Suprapubic skin (tissue), 4 donors: Measurements from ENCODE around the gene FAM24B. TPM values are rescaled to one million over a fixed set of nuclear protein-coding genes. Genes with fewer than 3 reads are reported as not detected.

Source experiments
- DNase-seq, 2 donors: peaks; one replicate each; pipeline ENCODE4 v3.0.0-alpha.2; 2019; ENCODE audit warnings: low spot score in 2 of 2
- H3K27ac ChIP-seq: fragments of 200-600 bp; sonication (generic); one replicate; pipeline ENCODE4 v1.5.1; 2019
- H3K27me3 ChIP-seq: fragments of 200-600 bp; sonication (generic); one replicate; pipeline ENCODE4 v1.5.1; 2019
- H3K36me3 ChIP-seq: fragments of 200-600 bp; sonication (generic); one replicate; pipeline ENCODE4 v1.5.1; 2019
- H3K4me1 ChIP-seq: fragments of 200-600 bp; sonication (generic); one replicate; pipeline ENCODE4 v1.5.1; 2019
- H3K4me3 ChIP-seq: fragments of 200-600 bp; sonication (generic); one replicate; pipeline ENCODE4 v1.5.1; 2019; ENCODE audit warnings: mild to moderate bottlenecking
- H3K9me3 ChIP-seq: fragments of 200-600 bp; sonication (generic); one replicate; pipeline ENCODE4 v1.5.1; 2019
- CTCF ChIP-seq, 2 donors: fragments of 200-600 bp in 1 of 2; fragments of 450-650 bp in 1 of 2; sonication (generic) in 1 of 2; IDR thresholded peaks; one replicate each; pipeline ENCODE4 v1.5.1; 2016 to 2019; ENCODE audit warnings: antibody characterized with exemption in 2 of 2, mild to moderate bottlenecking in 1 of 2, moderate library complexity in 1 of 2
- EP300 ChIP-seq: sonication (generic); formaldehyde crosslinking; IDR thresholded peaks from one replicate; pipeline ENCODE4 v1.6.1; 2017; ENCODE audit warnings: antibody characterized with exemption
- POLR2A ChIP-seq, 2 donors: fragments of 450-650 bp; IDR thresholded peaks; one replicate each; pipeline ENCODE4 v1.6.1; 2017; ENCODE audit warnings: antibody characterized with exemption in 2 of 2, mild to moderate bottlenecking in 2 of 2, moderate library complexity in 2 of 2
- POLR2AphosphoS5 ChIP-seq, 3 donors: sonication (generic); formaldehyde crosslinking; IDR thresholded peaks; one replicate each; pipeline ENCODE4 v1.6.1; 2017; ENCODE audit warnings: antibody characterized with exemption in 3 of 3
- WGBS: methylation state at CpG from one replicate; pipeline ENCODE4 v1.1.5; 2018; 5-methylcytosine and 5-hydroxymethylcytosine counted together
- total RNA-seq, 4 donors: library from RNA; depleted of rRNA; stranded (reverse); fragments of >200 nt; gene quantifications; one replicate each; pipeline ENCODE4 v1.1.0, GENCODE V29; 2016

The FAM24B gene
- total RNA-seq, 4 donors from 2014 or later = 4.5 to 10.0 (median 7.1) TPM

GRCh38 chr10:122830965-122831353, 48.4 kb downstream of the FAM24B start:
- WGBS = 67% methylated on average over 1 of the region's 1 CpG
- DNase-seq = no peak
- Histone ChIP-seq H3K27ac (no peak overlapping the region), H3K4me3 (no peak overlapping the region), H3K27me3 (peaks cover 16% of the 10 kb centered on the region), H3K4me1 (no peaks in the 10 kb centered on the region), H3K36me3 (no peaks in the 10 kb centered on the region), H3K9me3 (no peaks in the 10 kb centered on the region)
- TF ChIP-seq POLR2A (IDR thresholded peaks at IDR 0.05) = no peak
- no peak for TF ChIP-seq CTCF (IDR thresholded peaks at IDR 0.05)
- no peak for TF ChIP-seq POLR2AphosphoS5 (IDR thresholded peaks at IDR 0.05)
- no peak for TF ChIP-seq EP300

GRCh38 chr10:122830273-122830964, 49.0 kb downstream of the FAM24B start:
- no peaks in the 10 kb centered on the region for H3K4me1 ChIP-seq
- peaks cover 16% of the 10 kb centered on the region for H3K27me3 ChIP-seq
- 86% methylated on average over 7 of the region's 7 CpGs for WGBS
- TF ChIP-seq CTCF (IDR thresholded peaks at IDR 0.05) (no peak), POLR2A (IDR thresholded peaks at IDR 0.05) (no peak), EP300 (no peak), POLR2AphosphoS5 (IDR thresholded peaks at IDR 0.05) (no peak)
- H3K4me3 ChIP-seq = no peak overlapping the region
- no peak for DNase-seq
- no peaks in the 10 kb centered on the region for H3K9me3 ChIP-seq
- H3K27ac ChIP-seq = no peak overlapping the region
- H3K36me3 ChIP-seq = no peaks in the 10 kb centered on the region

- 73% methylated on average over 7 of the region's 8 CpGs for WGBS
- H3K27ac ChIP-seq = no peak overlapping the region
- H3K27me3 ChIP-seq = peaks cover 16% of the 10 kb centered on the region
- no peak overlapping the region for H3K4me3 ChIP-seq
- no peak for TF ChIP-seq POLR2AphosphoS5 (IDR thresholded peaks at IDR 0.05)
- TF ChIP-seq CTCF (IDR thresholded peaks at IDR 0.05) = no peak
- TF ChIP-seq EP300 = no peak
- no peak for TF ChIP-seq POLR2A (IDR thresholded peaks at IDR 0.05)
- no peak for DNase-seq
- no peaks in the 10 kb centered on the region for H3K36me3 ChIP-seq
- no peaks in the 10 kb centered on the region for H3K4me1 ChIP-seq
- no peaks in the 10 kb centered on the region for H3K9me3 ChIP-seq
Observed at GRCh38 chr10:122829454-122829853, 49.9 kb downstream of the FAM24B start.

GRCh38 chr10:122828716-122829255, 50.6 kb downstream of the FAM24B start:
- Histone ChIP-seq H3K4me3 (no peak overlapping the region), H3K4me1 (no peaks in the 10 kb centered on the region), H3K36me3 (no peaks in the 10 kb centered on the region), H3K27me3 (peaks cover 16% of the 10 kb centered on the region), H3K27ac (no peak overlapping the region), H3K9me3 (no peaks in the 10 kb centered on the region)
- TF ChIP-seq CTCF (IDR thresholded peaks at IDR 0.05) (no peak), POLR2A (IDR thresholded peaks at IDR 0.05) (no peak), EP300 (no peak), POLR2AphosphoS5 (IDR thresholded peaks at IDR 0.05) (no peak)
- no peak for DNase-seq
- 78% methylated on average over 4 of the region's 4 CpGs for WGBS

- TF ChIP-seq CTCF (IDR thresholded peaks at IDR 0.05) = no peak
- no peak for TF ChIP-seq EP300
- TF ChIP-seq POLR2AphosphoS5 (IDR thresholded peaks at IDR 0.05) = no peak
- TF ChIP-seq POLR2A (IDR thresholded peaks at IDR 0.05) = no peak
- H3K9me3 ChIP-seq = no peaks in the 10 kb centered on the region
- DNase-seq = no peak
- peaks cover 25% of the 10 kb centered on the region for H3K27me3 ChIP-seq
- no peak overlapping the region for H3K27ac ChIP-seq
- H3K4me3 ChIP-seq = no peak overlapping the region
- 88% methylated on average over 3 of the region's 3 CpGs for WGBS
- H3K36me3 ChIP-seq = no peaks in the 10 kb centered on the region
- H3K4me1 ChIP-seq = no peaks in the 10 kb centered on the region
Observed at GRCh38 chr10:122827302-122827701, 52.1 kb downstream of the FAM24B start.
